ENCODE results near the gene TMEM242.

The TMEM242 gene

DNA sequence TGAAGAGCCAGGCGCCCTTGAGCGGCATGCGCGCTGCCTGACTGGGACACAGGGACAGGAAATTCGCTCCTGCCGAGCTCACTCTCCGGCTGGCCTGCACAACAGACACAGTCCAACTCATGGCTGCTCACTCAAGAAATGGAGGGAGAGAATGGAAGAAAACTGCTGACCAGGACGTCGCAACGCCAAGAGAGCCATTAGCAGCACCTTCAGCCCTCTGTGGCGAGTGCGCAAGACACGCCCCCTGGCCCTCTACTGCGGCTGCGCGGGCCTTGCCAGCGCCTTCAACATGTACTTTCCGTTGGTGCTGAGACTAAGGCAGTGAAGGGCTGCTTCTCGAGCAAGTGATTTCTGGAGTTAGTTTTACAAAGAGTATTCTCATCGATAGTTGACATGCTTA is 23.3 kb downstream of the TMEM242 start:
- Histone ChIP-seq H3K36me3 (ENCODE audit: control insufficient read depth in 2 of 2, insufficient read depth in 1 of 2, low read length in 2 of 2) (no peaks in the 10 kb centered on the region), H3K27ac (ENCODE audit: extremely low read depth, low read depth, low read length) (no peak overlapping the region), H3K4me3 (ENCODE audit: low read depth, low read length) (no peak overlapping the region), H3K9me3 (ENCODE audit: control insufficient read depth, insufficient read depth, low read depth, low read length) (no peaks in the 10 kb centered on the region), H3K4me1 (ENCODE audit: control insufficient read depth, insufficient read depth, low read length) (no peaks in the 10 kb centered on the region)
- ChIA-PET POLR2A (no interaction called here), CTCF (no interaction called here)
- TF ChIP-seq ZNF274 (IDR thresholded peaks at IDR 0.05; ENCODE audit: low read length): no peak
- no peak for TF ChIP-seq ZNF274 (tag by site-specific recombination; IDR thresholded peaks at IDR 0.05; ENCODE audit: borderline replicate concordance)
- no peak for TF ChIP-seq ZNF292 (tag by site-specific recombination; IDR thresholded peaks at IDR 0.05; ENCODE audit: borderline replicate concordance, low read depth)
- TF ChIP-seq ZNF19 (tag by site-specific recombination; IDR thresholded peaks at IDR 0.05; ENCODE audit: low read depth): no peak
- TF ChIP-seq, protein P1, sequence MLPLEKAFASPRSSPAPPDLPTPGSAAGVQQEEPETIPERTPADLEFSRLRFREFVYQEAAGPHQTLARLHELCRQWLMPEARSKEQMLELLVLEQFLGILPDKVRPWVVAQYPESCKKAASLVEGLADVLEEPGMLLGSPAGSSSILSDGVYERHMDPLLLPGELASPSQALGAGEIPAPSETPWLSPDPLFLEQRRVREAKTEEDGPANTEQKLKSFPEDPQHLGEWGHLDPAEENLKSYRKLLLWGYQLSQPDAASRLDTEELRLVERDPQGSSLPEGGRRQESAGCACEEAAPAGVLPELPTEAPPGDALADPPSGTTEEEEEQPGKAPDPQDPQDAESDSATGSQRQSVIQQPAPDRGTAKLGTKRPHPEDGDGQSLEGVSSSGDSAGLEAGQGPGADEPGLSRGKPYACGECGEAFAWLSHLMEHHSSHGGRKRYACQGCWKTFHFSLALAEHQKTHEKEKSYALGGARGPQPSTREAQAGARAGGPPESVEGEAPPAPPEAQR (tag by site-specific recombination; IDR thresholded peaks at IDR 0.05): no peak
- TF ChIP-seq ZNF558 (tag by site-specific recombination; IDR thresholded peaks at IDR 0.05): no peak
- TF ChIP-seq SP3 (tag by site-specific recombination; IDR thresholded peaks at IDR 0.05): no peak

DNA sequence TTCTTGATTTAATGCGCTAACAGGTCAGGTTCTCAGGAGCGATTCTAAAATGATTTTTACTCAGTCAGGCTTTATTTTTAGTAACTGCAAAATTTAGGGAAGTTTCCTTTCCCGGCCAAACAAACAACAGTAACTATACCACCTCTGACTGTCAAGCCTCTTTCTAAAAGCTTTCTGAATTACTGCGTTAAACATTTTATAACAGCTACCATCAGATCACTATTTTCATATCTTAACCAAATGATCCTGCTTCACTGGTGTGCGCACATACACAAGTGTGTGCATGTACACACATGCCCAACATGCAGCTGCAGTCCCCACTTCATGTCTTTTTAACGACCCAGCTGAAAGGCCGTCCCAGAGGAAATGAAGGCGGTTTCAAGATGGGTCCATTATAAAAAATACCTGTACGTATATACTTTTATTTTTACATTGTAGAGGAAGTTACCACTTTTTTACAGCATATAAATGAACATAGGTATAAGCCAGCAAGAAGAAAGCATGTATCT is 25.0 kb downstream of the TMEM242 start:
- H3K4me3 ChIP-seq (ENCODE audit: low read depth, low read length): no peak overlapping the region
- no peak overlapping the region for H3K27ac ChIP-seq (ENCODE audit: extremely low read depth, low read depth, low read length)
- ChIA-PET CTCF (interaction anchor here (0.8 kb wide), 1 partner anchor 100 kb away, joined by 3 read pairs; no protein-coding TSS in a partner anchor), POLR2A (interaction anchor here (1.1 kb wide), 1 partner anchor 24 kb away, joined by 3 read pairs; no protein-coding TSS in a partner anchor)
- TF ChIP-seq ZSCAN4 (tag by site-specific recombination; IDR thresholded peaks at IDR 0.05) (no peak), ZNF76 (tag by site-specific recombination; IDR thresholded peaks at IDR 0.05; ENCODE audit: borderline replicate concordance, low read depth) (no peak), ZBTB44 (tag by site-specific recombination; IDR thresholded peaks at IDR 0.05) (peak; percentile 62), ZNF112 (tag by site-specific recombination; IDR thresholded peaks at IDR 0.05) (no peak)
- no peaks in the 10 kb centered on the region for H3K9me3 ChIP-seq (ENCODE audit: control insufficient read depth, insufficient read depth, low read depth, low read length)
- no peaks in the 10 kb centered on the region for H3K36me3 ChIP-seq (ENCODE audit: control insufficient read depth in 2 of 2, insufficient read depth in 1 of 2, low read length in 2 of 2)
- no peaks in the 10 kb centered on the region for H3K4me1 ChIP-seq (ENCODE audit: control insufficient read depth, insufficient read depth, low read length)

DNA sequence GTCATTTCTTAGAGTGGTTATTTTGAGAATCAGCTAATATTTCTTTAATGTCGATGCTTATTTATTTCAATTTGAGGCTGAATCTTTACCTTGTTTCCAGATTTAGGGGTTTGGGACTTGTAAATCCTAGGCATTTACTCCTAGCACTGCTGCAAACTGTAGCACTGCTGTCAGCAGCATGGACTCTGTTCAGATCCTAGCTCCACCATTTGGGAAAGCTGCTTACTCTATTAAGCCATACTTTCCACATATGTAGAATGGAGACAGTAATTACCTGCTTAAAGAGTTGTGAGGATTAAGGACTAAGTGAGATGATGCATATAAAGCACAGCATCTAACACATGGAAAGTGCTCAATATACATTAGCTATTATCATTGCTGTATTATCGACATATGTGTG is 28.7 kb downstream of the TMEM242 start:
- CTCF ChIA-PET: interaction anchor here (0.5 to 1.3 kb wide), 3 partner anchors 20 to 389 kb away, joined by 3 to 5 read pairs (median 3); no protein-coding TSS in a partner anchor
- no peak overlapping the region for H3K27ac ChIP-seq (ENCODE audit: extremely low read depth, low read depth, low read length)
- H3K9me3 ChIP-seq (ENCODE audit: control insufficient read depth, insufficient read depth, low read depth, low read length): no peaks in the 10 kb centered on the region
- TF ChIP-seq ZNF664 (tag by site-specific recombination; IDR thresholded peaks at IDR 0.05): peak; percentile 51; the same call in 1 of the 2 replicates
- no peak for TF ChIP-seq ZNF214 (tag by site-specific recombination; IDR thresholded peaks at IDR 0.05; ENCODE audit: borderline replicate concordance)
- H3K36me3 ChIP-seq (ENCODE audit: control insufficient read depth in 2 of 2, insufficient read depth in 1 of 2, low read length in 2 of 2): peaks cover 0 to 28% of the 10 kb centered on the region in 2 experiments; a peak in 1 of 3 replicates
- POLR2A ChIA-PET: no interaction called here
- no peaks in the 10 kb centered on the region for H3K4me1 ChIP-seq (ENCODE audit: control insufficient read depth, insufficient read depth, low read length)
- no peak overlapping the region for H3K4me3 ChIP-seq (ENCODE audit: low read depth, low read length)

- Histone ChIP-seq H3K4me1 (ENCODE audit: control insufficient read depth, insufficient read depth, low read length) (no peaks in the 10 kb centered on the region), H3K27ac (ENCODE audit: extremely low read depth, low read depth, low read length) (no peak overlapping the region), H3K9me3 (ENCODE audit: control insufficient read depth, insufficient read depth, low read depth, low read length) (no peaks in the 10 kb centered on the region), H3K36me3 (ENCODE audit: control insufficient read depth in 2 of 2, insufficient read depth in 1 of 2, low read length in 2 of 2) (peaks cover 0 to 32% of the 10 kb centered on the region in 2 experiments; a peak in 1 of 3 replicates), H3K4me3 (ENCODE audit: low read depth, low read length) (no peak overlapping the region)
- peak; percentile 76; the same call in 1 of the 2 replicates for TF ChIP-seq ZNF121 (tag by site-specific recombination; IDR thresholded peaks at IDR 0.05)
- TF ChIP-seq ZSCAN16 (tag by site-specific recombination; IDR thresholded peaks at IDR 0.05): no peak
- ChIA-PET POLR2A (no interaction called here), CTCF (no interaction called here)
Observed at GRCh38 chr6:157293780-157294179, 29.5 kb downstream of the TMEM242 start.
